ENCODE measurements around the gene TELO2. TPM values are rescaled to one million over a fixed set of nuclear protein-coding genes. Genes with fewer than 3 reads are reported as not detected.

The TELO2 gene
- total and polyA plus RNA-seq, 2 donors (not counting 1 experiment from before 2014, with no cell fraction given): 6.3 to 10.9 TPM

DNA sequence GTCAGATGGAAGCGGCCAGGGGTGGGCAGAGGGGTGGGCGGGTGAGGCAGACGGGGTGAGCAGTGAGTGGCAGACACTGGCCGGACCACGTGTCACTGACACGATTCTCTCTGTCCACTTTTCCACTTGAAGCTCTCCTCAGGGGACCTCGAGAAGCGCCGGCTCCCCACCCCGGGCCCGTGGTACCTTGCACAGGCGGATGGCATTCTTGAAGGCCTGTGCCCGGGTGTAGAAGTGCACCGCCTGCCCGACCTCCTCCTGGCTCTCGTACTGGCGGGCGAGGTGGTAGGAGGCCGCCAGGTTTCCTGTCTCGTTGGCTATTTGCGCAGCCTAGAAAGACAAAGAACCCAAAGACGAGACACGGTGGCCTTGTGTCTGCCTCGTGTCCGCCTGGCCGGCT lies 31.2 kb downstream of the TELO2 start:
- Histone ChIP-seq H3K36me3 (ENCODE audit: control insufficient read depth, insufficient read depth, low read length) (no peaks in the 10 kb centered on the region), H4K20me1 (ENCODE audit: control insufficient read depth, extremely low read depth, insufficient read depth, low read length) (no peaks in the 10 kb centered on the region), H3K9me3 (ENCODE audit: control insufficient read depth, insufficient read depth, low read depth, low read length) (no peaks in the 10 kb centered on the region), H3K4me2 (ENCODE audit: extremely low read depth, insufficient read depth, low read length) (no peak overlapping the region), H3K27ac (ENCODE audit: insufficient read depth, low read length) (no peak overlapping the region), H3K9ac (ENCODE audit: insufficient read depth, low read length) (no peak overlapping the region), H2AFZ (ENCODE audit: low read length) (no peak overlapping the region), H3K4me3 (replicated peaks in 1 of 4; ENCODE audit: control extremely low read depth in 1 of 4, insufficient read depth in 1 of 4, low read depth in 3 of 4, low read length in 4 of 4) (no peak overlapping the region), H3K79me2 (ENCODE audit: control insufficient read depth, insufficient read depth, low read length) (no peaks in the 10 kb centered on the region), H3K27me3 (ENCODE audit: control insufficient read depth, insufficient read depth, low read length) (no peaks in the 10 kb centered on the region), H3K4me1 (ENCODE audit: control insufficient read depth, extremely low read depth, insufficient read depth, low read length) (no peaks in the 10 kb centered on the region)
- no peak for DNase-seq (ENCODE audit: low read depth in 2 of 2)
- TF ChIP-seq, protein P1, sequence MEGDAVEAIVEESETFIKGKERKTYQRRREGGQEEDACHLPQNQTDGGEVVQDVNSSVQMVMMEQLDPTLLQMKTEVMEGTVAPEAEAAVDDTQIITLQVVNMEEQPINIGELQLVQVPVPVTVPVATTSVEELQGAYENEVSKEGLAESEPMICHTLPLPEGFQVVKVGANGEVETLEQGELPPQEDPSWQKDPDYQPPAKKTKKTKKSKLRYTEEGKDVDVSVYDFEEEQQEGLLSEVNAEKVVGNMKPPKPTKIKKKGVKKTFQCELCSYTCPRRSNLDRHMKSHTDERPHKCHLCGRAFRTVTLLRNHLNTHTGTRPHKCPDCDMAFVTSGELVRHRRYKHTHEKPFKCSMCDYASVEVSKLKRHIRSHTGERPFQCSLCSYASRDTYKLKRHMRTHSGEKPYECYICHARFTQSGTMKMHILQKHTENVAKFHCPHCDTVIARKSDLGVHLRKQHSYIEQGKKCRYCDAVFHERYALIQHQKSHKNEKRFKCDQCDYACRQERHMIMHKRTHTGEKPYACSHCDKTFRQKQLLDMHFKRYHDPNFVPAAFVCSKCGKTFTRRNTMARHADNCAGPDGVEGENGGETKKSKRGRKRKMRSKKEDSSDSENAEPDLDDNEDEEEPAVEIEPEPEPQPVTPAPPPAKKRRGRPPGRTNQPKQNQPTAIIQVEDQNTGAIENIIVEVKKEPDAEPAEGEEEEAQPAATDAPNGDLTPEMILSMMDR (conservative IDR thresholded peaks at IDR 0.05 in 1 of 2, IDR thresholded peaks at IDR 0.05 in 1 of 2; ENCODE audit: low read depth in 1 of 2, low read length in 2 of 2): no peak
- TF ChIP-seq EZH2 (IDR thresholded peaks at IDR 0.05; ENCODE audit: low read length, missing control alignments): no peak

DNA sequence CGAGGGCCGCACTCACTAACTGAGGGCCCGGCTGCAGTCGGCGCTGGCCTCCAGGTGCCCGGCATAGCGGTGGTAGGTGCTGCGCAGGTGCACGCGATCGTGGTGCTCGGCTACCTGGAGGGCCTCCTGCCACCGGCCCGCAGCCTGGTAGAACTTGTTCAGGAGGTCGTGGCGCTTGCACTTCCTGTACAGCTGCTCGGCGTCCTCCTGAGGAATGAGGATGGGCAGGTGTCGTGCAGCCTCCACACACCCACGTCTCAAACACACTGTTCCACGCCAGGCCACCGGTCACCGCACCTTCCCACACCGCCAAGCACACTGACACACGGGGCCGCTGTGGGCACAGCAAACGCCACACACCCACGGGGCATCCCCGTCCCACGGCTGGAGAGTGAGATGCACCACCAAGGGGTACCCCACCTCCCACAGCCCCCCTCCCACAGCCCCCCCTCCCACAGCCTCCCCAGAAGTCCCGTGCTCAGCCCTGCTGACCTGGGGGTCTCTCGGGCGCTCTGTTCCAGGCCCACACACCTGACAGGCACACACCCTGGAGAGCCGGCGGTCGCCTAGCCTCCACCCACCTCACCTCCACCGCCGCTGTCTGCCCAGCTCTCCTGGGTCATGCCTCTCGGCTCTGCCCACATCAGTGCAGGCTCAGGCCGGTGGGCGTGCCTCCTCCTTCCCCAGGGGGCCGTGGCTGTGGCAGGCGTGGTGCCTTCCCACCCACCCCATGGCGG lies 32.9 kb downstream of the TELO2 start:
- Histone ChIP-seq H3K27me3 (ENCODE audit: control insufficient read depth, insufficient read depth, low read length) (no peaks in the 10 kb centered on the region), H4K20me1 (ENCODE audit: control insufficient read depth, extremely low read depth, insufficient read depth, low read length) (no peaks in the 10 kb centered on the region), H3K4me3 (replicated peaks in 1 of 4; ENCODE audit: control extremely low read depth in 1 of 4, insufficient read depth in 1 of 4, low read depth in 3 of 4, low read length in 4 of 4) (no peak overlapping the region), H3K4me2 (ENCODE audit: extremely low read depth, insufficient read depth, low read length) (no peak overlapping the region), H3K9ac (ENCODE audit: insufficient read depth, low read length) (no peak overlapping the region), H3K9me3 (ENCODE audit: control insufficient read depth, insufficient read depth, low read depth, low read length) (no peaks in the 10 kb centered on the region), H3K4me1 (ENCODE audit: control insufficient read depth, extremely low read depth, insufficient read depth, low read length) (peaks cover 5% of the 10 kb centered on the region), H2AFZ (ENCODE audit: low read length) (no peak overlapping the region), H3K79me2 (ENCODE audit: control insufficient read depth, insufficient read depth, low read length) (no peaks in the 10 kb centered on the region), H3K36me3 (ENCODE audit: control insufficient read depth, insufficient read depth, low read length) (no peaks in the 10 kb centered on the region), H3K27ac (ENCODE audit: insufficient read depth, low read length) (no peak overlapping the region)
- no peak for DNase-seq (ENCODE audit: low read depth in 2 of 2)
- TF ChIP-seq, protein P1 (conservative IDR thresholded peaks at IDR 0.05 in 1 of 2, IDR thresholded peaks at IDR 0.05 in 1 of 2; ENCODE audit: low read depth in 1 of 2, low read length in 2 of 2): no peak
- no peak for TF ChIP-seq EZH2 (IDR thresholded peaks at IDR 0.05; ENCODE audit: low read length, missing control alignments)

DNA sequence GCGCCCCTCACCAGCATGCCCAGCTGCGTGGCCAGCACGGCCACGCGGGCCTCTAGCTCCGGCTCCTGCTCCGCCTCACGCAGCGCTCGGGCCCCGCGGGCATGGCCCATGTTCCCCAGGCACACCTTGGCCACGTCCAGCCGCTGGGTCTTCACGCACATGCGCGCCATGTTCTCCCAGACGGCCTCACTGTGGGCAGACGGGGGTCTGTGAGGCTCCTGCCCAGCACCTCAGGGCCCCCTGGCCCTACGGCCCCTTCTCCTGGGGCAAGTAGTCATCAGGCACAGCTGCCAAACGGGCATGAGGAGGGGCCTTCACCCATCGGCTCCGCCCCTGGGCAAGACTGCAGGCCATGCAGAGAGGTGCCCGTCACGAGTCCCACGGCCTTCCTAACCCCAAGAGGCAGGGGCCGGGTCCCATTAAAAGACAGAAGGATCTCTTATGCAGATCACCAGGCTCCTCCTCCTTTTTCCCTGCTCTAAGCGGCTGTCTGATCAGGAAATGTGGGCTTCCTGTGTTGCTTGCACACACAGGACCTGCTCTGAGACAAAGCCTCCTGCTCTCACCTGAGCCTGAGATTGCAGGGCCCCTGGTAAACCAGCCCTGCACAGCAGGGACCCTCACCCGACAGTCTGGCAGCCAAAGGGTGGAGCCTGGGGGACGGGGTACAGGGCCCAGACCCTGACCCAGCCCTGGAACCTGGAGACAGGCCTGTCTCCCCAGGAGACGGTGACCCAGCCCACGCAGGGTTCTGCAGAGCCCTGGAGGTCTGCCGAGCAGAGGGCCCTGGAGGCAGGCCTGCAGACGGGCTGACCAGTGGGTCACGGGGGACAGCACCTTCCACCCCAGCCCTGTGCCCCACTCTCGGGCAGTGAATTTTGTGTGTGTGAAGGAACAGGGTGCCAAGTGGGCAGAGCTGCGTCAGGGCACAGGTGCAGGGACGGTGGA lies 33.7 kb downstream of the TELO2 start:
- H3K4me1 ChIP-seq (ENCODE audit: control insufficient read depth, extremely low read depth, insufficient read depth, low read length): peaks cover 12% of the 10 kb centered on the region
- H3K27ac ChIP-seq (ENCODE audit: insufficient read depth, low read length): no peak overlapping the region
- H4K20me1 ChIP-seq (ENCODE audit: control insufficient read depth, extremely low read depth, insufficient read depth, low read length): no peaks in the 10 kb centered on the region
- H3K4me2 ChIP-seq (ENCODE audit: extremely low read depth, insufficient read depth, low read length): no peak overlapping the region
- H3K27me3 ChIP-seq (ENCODE audit: control insufficient read depth, insufficient read depth, low read length): no peaks in the 10 kb centered on the region
- TF ChIP-seq, protein P1 (conservative IDR thresholded peaks at IDR 0.05 in 1 of 2, IDR thresholded peaks at IDR 0.05 in 1 of 2; ENCODE audit: low read depth in 1 of 2, low read length in 2 of 2): no peak
- no peak for TF ChIP-seq EZH2 (IDR thresholded peaks at IDR 0.05; ENCODE audit: low read length, missing control alignments)
- DNase-seq (ENCODE audit: low read depth in 2 of 2): no peak
- H3K9me3 ChIP-seq (ENCODE audit: control insufficient read depth, insufficient read depth, low read depth, low read length): no peaks in the 10 kb centered on the region
- no peaks in the 10 kb centered on the region for H3K79me2 ChIP-seq (ENCODE audit: control insufficient read depth, insufficient read depth, low read length)
- H3K9ac ChIP-seq (ENCODE audit: insufficient read depth, low read length): no peak overlapping the region
- no peak overlapping the region for H2AFZ ChIP-seq (ENCODE audit: low read length)
- H3K36me3 ChIP-seq (ENCODE audit: control insufficient read depth, insufficient read depth, low read length): no peaks in the 10 kb centered on the region
- no peak overlapping the region for H3K4me3 ChIP-seq (replicated peaks in 1 of 4; ENCODE audit: control extremely low read depth in 1 of 4, insufficient read depth in 1 of 4, low read depth in 3 of 4, low read length in 4 of 4)
